BLaER1 treated with 17β-estradiol and CSF1 and Interleukin-3, amounts not matched to agents 10 nM and 100 nM (cell line): ENCODE results near the gene TTLL12.

Experiments
- H3K27ac ChIP-seq, 11 experiments: shearing (Covaris generic); formaldehyde crosslinking; 2 replicates each; pipeline ENCODE4 v1.8.1; 2022
- H3K27me3 ChIP-seq, 11 experiments: shearing (Covaris generic); formaldehyde crosslinking; 2 replicates each; pipeline ENCODE4 v1.8.1; 2022
- H3K36me3 ChIP-seq, 11 experiments: shearing (Covaris generic); formaldehyde crosslinking; 2 replicates each; pipeline ENCODE4 v1.8.1; 2022
- H3K4me1 ChIP-seq, 10 experiments: shearing (Covaris generic); formaldehyde crosslinking; 2 replicates each; pipeline ENCODE4 v1.8.1; 2022
- H3K4me2 ChIP-seq, 11 experiments: shearing (Covaris generic); formaldehyde crosslinking; 2 replicates each; pipeline ENCODE4 v1.8.1; 2022
- H3K4me3 ChIP-seq, 10 experiments: shearing (Covaris generic); formaldehyde crosslinking; 2 replicates each; pipeline ENCODE4 v1.8.1; 2022
- H3K9ac ChIP-seq, 11 experiments: shearing (Covaris generic); formaldehyde crosslinking; 2 replicates each; pipeline ENCODE4 v1.8.1; 2022
- H3K9me3 ChIP-seq, 11 experiments: shearing (Covaris generic); formaldehyde crosslinking; replicated peaks in 1 of 11; 2 replicates each; pipeline ENCODE4 v1.8.1; 2022
- H4K20me1 ChIP-seq, 11 experiments: shearing (Covaris generic); formaldehyde crosslinking; 2 replicates each; pipeline ENCODE4 v1.8.1; 2022
- Cebpa-rat ChIP-seq, 11 experiments: shearing (Covaris generic); IDR thresholded peaks; 2 replicates each; pipeline ENCODE4 v1.8.1; 2022

Gene TTLL12

GRCh38 chr22:43205748-43206508 lies 19.0 kb upstream of the TTLL12 start:
- Histone ChIP-seq H3K27me3 (no peaks in the 10 kb centered on the region), H3K9ac (peak overlapping the region in 6 of 11 experiments; percentile 2 to 51 (median 42); a peak in 6 of 22 replicates), H3K9me3 (no peaks in the 10 kb centered on the region), H3K27ac (peak overlapping the region in 5 of 11 experiments; percentile 3 to 58 (median 11); a peak in 5 of 22 replicates), H4K20me1 (0 out of 22 replicates have a peak, but pooled peaks cover 0 to 9% (median 0%) of the 10 kb centered on the region in 11 experiments), H3K4me1 (peaks cover 9 to 25% (median 17%) of the 10 kb centered on the region in 10 experiments; a peak in 19 of 20 replicates), H3K4me3 (no peak overlapping the region), H3K36me3 (no peaks in the 10 kb centered on the region), H3K4me2 (peak overlapping the region; percentile 56 to 86 (median 65))
- no peak for TF ChIP-seq Cebpa-rat (IDR thresholded peaks at IDR 0.05)

- no peak overlapping the region for H3K9ac ChIP-seq
- H3K4me3 ChIP-seq, result no peak overlapping the region
- H3K27me3 ChIP-seq, result no peaks in the 10 kb centered on the region
- peaks cover 9 to 25% (median 17%) of the 10 kb centered on the region in 10 experiments; a peak in 19 of 20 replicates for H3K4me1 ChIP-seq
- H3K4me2 ChIP-seq, result peak overlapping the region in 1 of 11 experiments; percentile 3; a peak in 1 of 22 replicates
- H3K27ac ChIP-seq, result no peak overlapping the region
- H4K20me1 ChIP-seq, result 0 out of 22 replicates have a peak, but pooled peaks cover 0 to 8% (median 0%) of the 10 kb centered on the region in 11 experiments
- no peak for TF ChIP-seq Cebpa-rat (IDR thresholded peaks at IDR 0.05)
- no peaks in the 10 kb centered on the region for H3K9me3 ChIP-seq
- H3K36me3 ChIP-seq, result no peaks in the 10 kb centered on the region
These were observed 18.3 kb upstream of the TTLL12 start for GRCh38 chr22:43205261-43205691.

- TF ChIP-seq Cebpa-rat (IDR thresholded peaks at IDR 0.05), result no peak
- no peak overlapping the region for H3K9ac ChIP-seq
- H4K20me1 ChIP-seq, result no peaks in the 10 kb centered on the region
- H3K4me2 ChIP-seq, result no peak overlapping the region
- H3K36me3 ChIP-seq, result no peaks in the 10 kb centered on the region
- no peaks in the 10 kb centered on the region for H3K27me3 ChIP-seq
- H3K27ac ChIP-seq, result no peak overlapping the region
- H3K4me3 ChIP-seq, result no peak overlapping the region
- H3K4me1 ChIP-seq, result peaks cover 9 to 25% (median 17%) of the 10 kb centered on the region in 10 experiments; a peak in 19 of 20 replicates
- H3K9me3 ChIP-seq, result no peaks in the 10 kb centered on the region
These were observed 16.6 kb upstream of the TTLL12 start for GRCh38 chr22:43203471-43203981.

- H3K4me2 ChIP-seq, result no peak overlapping the region
- H3K9ac ChIP-seq, result no peak overlapping the region
- TF ChIP-seq Cebpa-rat (IDR thresholded peaks at IDR 0.05), result no peak
- no peak overlapping the region for H3K27ac ChIP-seq
- no peaks in the 10 kb centered on the region for H3K27me3 ChIP-seq
- H3K36me3 ChIP-seq, result no peaks in the 10 kb centered on the region
- H4K20me1 ChIP-seq, result no peaks in the 10 kb centered on the region
- peaks cover 9 to 25% (median 17%) of the 10 kb centered on the region in 10 experiments; a peak in 19 of 20 replicates for H3K4me1 ChIP-seq
- no peaks in the 10 kb centered on the region for H3K9me3 ChIP-seq
- no peak overlapping the region for H3K4me3 ChIP-seq
These were observed 15.9 kb upstream of the TTLL12 start for GRCh38 chr22:43202756-43203410.

GRCh38 chr22:43202326-43202725 lies 15.4 kb upstream of the TTLL12 start:
- no peaks in the 10 kb centered on the region for H4K20me1 ChIP-seq
- H3K4me1 ChIP-seq, result peaks cover 9 to 26% (median 18%) of the 10 kb centered on the region in 10 experiments; a peak in 19 of 20 replicates
- no peak overlapping the region for H3K4me3 ChIP-seq
- no peak overlapping the region for H3K4me2 ChIP-seq
- H3K36me3 ChIP-seq, result no peaks in the 10 kb centered on the region
- no peak overlapping the region for H3K27ac ChIP-seq
- no peak for TF ChIP-seq Cebpa-rat (IDR thresholded peaks at IDR 0.05)
- H3K9ac ChIP-seq, result no peak overlapping the region
- H3K27me3 ChIP-seq, result no peaks in the 10 kb centered on the region
- H3K9me3 ChIP-seq, result no peaks in the 10 kb centered on the region

- H3K4me3 ChIP-seq, result no peak overlapping the region
- H4K20me1 ChIP-seq, result no peaks in the 10 kb centered on the region
- no peak overlapping the region for H3K9ac ChIP-seq
- H3K9me3 ChIP-seq, result no peaks in the 10 kb centered on the region
- H3K4me2 ChIP-seq, result no peak overlapping the region
- no peak for TF ChIP-seq Cebpa-rat (IDR thresholded peaks at IDR 0.05)
- H3K36me3 ChIP-seq, result no peaks in the 10 kb centered on the region
- H3K27ac ChIP-seq, result no peak overlapping the region
- H3K4me1 ChIP-seq, result peaks cover 11 to 26% (median 18%) of the 10 kb centered on the region in 10 experiments
- H3K27me3 ChIP-seq, result no peaks in the 10 kb centered on the region
These were observed 14.7 kb upstream of the TTLL12 start for GRCh38 chr22:43201486-43202219.

- Histone ChIP-seq H4K20me1 (no peaks in the 10 kb centered on the region), H3K4me3 (no peak overlapping the region), H3K4me1 (peaks cover 5 to 20% (median 13%) of the 10 kb centered on the region in 10 experiments; a peak in 16 of 20 replicates), H3K4me2 (no peak overlapping the region), H3K9me3 (no peaks in the 10 kb centered on the region), H3K27me3 (no peaks in the 10 kb centered on the region), H3K9ac (no peak overlapping the region), H3K36me3 (no peaks in the 10 kb centered on the region), H3K27ac (no peak overlapping the region)
- no peak for TF ChIP-seq Cebpa-rat (IDR thresholded peaks at IDR 0.05)
These were observed 13.6 kb upstream of the TTLL12 start for GRCh38 chr22:43200555-43200954.

- Histone ChIP-seq H4K20me1 (no peaks in the 10 kb centered on the region), H3K36me3 (no peaks in the 10 kb centered on the region), H3K27me3 (no peaks in the 10 kb centered on the region), H3K27ac (no peak overlapping the region), H3K4me1 (peaks cover 5 to 15% (median 12%) of the 10 kb centered on the region in 10 experiments; a peak in 16 of 20 replicates), H3K9me3 (no peaks in the 10 kb centered on the region), H3K9ac (no peak overlapping the region), H3K4me2 (no peak overlapping the region), H3K4me3 (no peak overlapping the region)
- no peak for TF ChIP-seq Cebpa-rat (IDR thresholded peaks at IDR 0.05)
These were observed 13.1 kb upstream of the TTLL12 start for GRCh38 chr22:43200031-43200430.

- no peaks in the 10 kb centered on the region for H4K20me1 ChIP-seq
- H3K4me3 ChIP-seq, result no peak overlapping the region
- TF ChIP-seq Cebpa-rat (IDR thresholded peaks at IDR 0.05), result no peak
- no peak overlapping the region for H3K4me2 ChIP-seq
- H3K36me3 ChIP-seq, result no peaks in the 10 kb centered on the region
- H3K9me3 ChIP-seq, result no peaks in the 10 kb centered on the region
- peaks cover 5 to 14% (median 12%) of the 10 kb centered on the region in 10 experiments; a peak in 16 of 20 replicates for H3K4me1 ChIP-seq
- no peak overlapping the region for H3K27ac ChIP-seq
- H3K27me3 ChIP-seq, result no peaks in the 10 kb centered on the region
- no peak overlapping the region for H3K9ac ChIP-seq
These were observed 12.6 kb upstream of the TTLL12 start for GRCh38 chr22:43199541-43199940.
